ENCODE measurements around the gene PAPOLG.

The PAPOLG gene

GRCh38 chr2:60779426-60779825, 23.4 kb downstream of the PAPOLG start:
- H3K27me3 ChIP-seq (ENCODE audit: control insufficient read depth, insufficient read depth, low read length) = no peaks in the 10 kb centered on the region
- H3K4me2 ChIP-seq (ENCODE audit: low read length) = no peak overlapping the region
- H3K36me3 ChIP-seq (ENCODE audit: control insufficient read depth, insufficient read depth, low read length) = no peaks in the 10 kb centered on the region
- no peak overlapping the region for H3K4me3 ChIP-seq (ENCODE audit: low read depth, low read length)
- no peaks in the 10 kb centered on the region for H3K79me2 ChIP-seq
- no peak overlapping the region for H2AFZ ChIP-seq
- H3K9me3 ChIP-seq (ENCODE audit: control insufficient read depth, low read length) = no peaks in the 10 kb centered on the region
- H3K9ac ChIP-seq = no peak overlapping the region
- H3K4me1 ChIP-seq = no peaks in the 10 kb centered on the region
- no peak overlapping the region for H3K27ac ChIP-seq
- no peak for TF ChIP-seq CTCF (IDR thresholded peaks at IDR 0.05)

GRCh38 chr2:60780721-60781120, 24.7 kb downstream of the PAPOLG start:
- TF ChIP-seq CTCF (IDR thresholded peaks at IDR 0.05) = no peak
- Histone ChIP-seq H3K36me3 (ENCODE audit: control insufficient read depth, insufficient read depth, low read length) (no peaks in the 10 kb centered on the region), H3K27me3 (ENCODE audit: control insufficient read depth, insufficient read depth, low read length) (no peaks in the 10 kb centered on the region), H2AFZ (no peak overlapping the region), H3K27ac (no peak overlapping the region), H3K4me2 (ENCODE audit: low read length) (no peak overlapping the region), H3K79me2 (no peaks in the 10 kb centered on the region), H3K9me3 (ENCODE audit: control insufficient read depth, low read length) (no peaks in the 10 kb centered on the region), H3K4me1 (no peaks in the 10 kb centered on the region), H3K9ac (no peak overlapping the region), H3K4me3 (ENCODE audit: low read depth, low read length) (no peak overlapping the region)

- Histone ChIP-seq H3K9me3 (ENCODE audit: control insufficient read depth, low read length) (no peaks in the 10 kb centered on the region), H3K4me3 (ENCODE audit: low read depth, low read length) (no peak overlapping the region), H3K4me1 (no peaks in the 10 kb centered on the region), H3K36me3 (ENCODE audit: control insufficient read depth, insufficient read depth, low read length) (no peaks in the 10 kb centered on the region), H3K79me2 (no peaks in the 10 kb centered on the region), H3K27me3 (ENCODE audit: control insufficient read depth, insufficient read depth, low read length) (no peaks in the 10 kb centered on the region), H3K27ac (no peak overlapping the region), H3K4me2 (ENCODE audit: low read length) (no peak overlapping the region), H3K9ac (no peak overlapping the region), H2AFZ (no peak overlapping the region)
- TF ChIP-seq CTCF (IDR thresholded peaks at IDR 0.05) = no peak
Measured at GRCh38 chr2:60793169-60793568, 37.1 kb downstream of the PAPOLG start.

- no peaks in the 10 kb centered on the region for H3K27me3 ChIP-seq (ENCODE audit: control insufficient read depth, insufficient read depth, low read length)
- peak; percentile 53 for TF ChIP-seq CTCF (IDR thresholded peaks at IDR 0.05)
- no peaks in the 10 kb centered on the region for H3K4me1 ChIP-seq
- no peaks in the 10 kb centered on the region for H3K9me3 ChIP-seq (ENCODE audit: control insufficient read depth, low read length)
- H3K36me3 ChIP-seq (ENCODE audit: control insufficient read depth, insufficient read depth, low read length) = no peaks in the 10 kb centered on the region
- no peak overlapping the region for H3K4me2 ChIP-seq (ENCODE audit: low read length)
- H3K27ac ChIP-seq = no peak overlapping the region
- H3K79me2 ChIP-seq = no peaks in the 10 kb centered on the region
- no peak overlapping the region for H2AFZ ChIP-seq
- H3K4me3 ChIP-seq (ENCODE audit: low read depth, low read length) = no peak overlapping the region
- no peak overlapping the region for H3K9ac ChIP-seq
Measured at GRCh38 chr2:60794271-60794863, 38.3 kb downstream of the PAPOLG start.

Measured in parathyroid adenoma (tissue), 2 donors.